Measurements from ENCODE around the gene SMIM21. TPM values are rescaled to one million over a fixed set of nuclear protein-coding genes. Genes with fewer than 3 reads are reported as not detected.

The SMIM21 gene
- total RNA-seq, 1 experiment from 2014 or later = not detected

DNA sequence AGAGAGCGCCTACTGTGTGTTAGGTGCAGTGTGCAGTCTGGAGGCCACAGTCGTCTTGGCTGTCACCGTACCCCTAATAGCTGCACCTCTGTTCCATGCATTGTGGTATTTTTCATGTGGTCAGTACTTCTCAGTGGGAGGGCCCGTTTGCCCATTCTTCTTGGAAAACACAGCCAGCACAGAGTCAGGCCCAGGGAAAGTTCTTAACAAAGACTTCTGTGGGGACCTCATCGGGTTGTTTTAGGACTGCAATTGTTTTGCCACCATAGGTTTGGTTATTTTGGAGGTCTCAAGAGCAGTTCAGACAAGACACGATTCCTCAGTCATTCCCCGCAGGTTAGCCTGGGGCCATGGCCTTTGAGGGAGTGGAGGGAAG, 62.3 kb downstream of the SMIM21 start:
- ChIA-PET CTCF (no interaction called here), POLR2A (ENCODE audit: unreplicated experiment) (no interaction called here)
- no peaks in the 10 kb centered on the region for H4K20me1 ChIP-seq (ENCODE audit: low read length)
- peaks cover 40% of the 10 kb centered on the region for H3K27me3 ChIP-seq (ENCODE audit: low read length)
- no peak overlapping the region for H3K27ac ChIP-seq (ENCODE audit: low read length)
- H3K79me2 ChIP-seq (ENCODE audit: low read length) = no peaks in the 10 kb centered on the region
- no peak overlapping the region for H3K9ac ChIP-seq (ENCODE audit: low read length)
- no peaks in the 10 kb centered on the region for H3K4me1 ChIP-seq (ENCODE audit: insufficient read depth, low read length)
- H3K36me3 ChIP-seq (ENCODE audit: low read depth, low read length) = no peaks in the 10 kb centered on the region
- H3K9me2 ChIP-seq (replicated peaks; ENCODE audit: low read length) = no peaks in the 10 kb centered on the region
- BruUV-seq (replicated peaks) = no TSS peak
- no peaks in the 10 kb centered on the region for H3K9me3 ChIP-seq (ENCODE audit: low read length)
- no peak overlapping the region for H3K4me2 ChIP-seq (ENCODE audit: low read length)
- TF ChIP-seq, protein P1, sequence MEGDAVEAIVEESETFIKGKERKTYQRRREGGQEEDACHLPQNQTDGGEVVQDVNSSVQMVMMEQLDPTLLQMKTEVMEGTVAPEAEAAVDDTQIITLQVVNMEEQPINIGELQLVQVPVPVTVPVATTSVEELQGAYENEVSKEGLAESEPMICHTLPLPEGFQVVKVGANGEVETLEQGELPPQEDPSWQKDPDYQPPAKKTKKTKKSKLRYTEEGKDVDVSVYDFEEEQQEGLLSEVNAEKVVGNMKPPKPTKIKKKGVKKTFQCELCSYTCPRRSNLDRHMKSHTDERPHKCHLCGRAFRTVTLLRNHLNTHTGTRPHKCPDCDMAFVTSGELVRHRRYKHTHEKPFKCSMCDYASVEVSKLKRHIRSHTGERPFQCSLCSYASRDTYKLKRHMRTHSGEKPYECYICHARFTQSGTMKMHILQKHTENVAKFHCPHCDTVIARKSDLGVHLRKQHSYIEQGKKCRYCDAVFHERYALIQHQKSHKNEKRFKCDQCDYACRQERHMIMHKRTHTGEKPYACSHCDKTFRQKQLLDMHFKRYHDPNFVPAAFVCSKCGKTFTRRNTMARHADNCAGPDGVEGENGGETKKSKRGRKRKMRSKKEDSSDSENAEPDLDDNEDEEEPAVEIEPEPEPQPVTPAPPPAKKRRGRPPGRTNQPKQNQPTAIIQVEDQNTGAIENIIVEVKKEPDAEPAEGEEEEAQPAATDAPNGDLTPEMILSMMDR (conservative IDR thresholded peaks at IDR 0.05; ENCODE audit: low read depth, low read length) = no peak
- no peak for TF ChIP-seq EZH2phosphoT487 (IDR thresholded peaks at IDR 0.05; ENCODE audit: borderline replicate concordance, low read length)
- no peak for TF ChIP-seq EZH2 (IDR thresholded peaks at IDR 0.05; ENCODE audit: low read length, unreplicated experiment)
- H3F3A ChIP-seq (ENCODE audit: low read length, unreplicated experiment) = no peaks in the 10 kb centered on the region
- no peak overlapping the region for H2AFZ ChIP-seq (ENCODE audit: low read length)
- intact Hi-C loops (cut with micrococcal nuclease) = no loop called here
- DNase-seq (no peak), ATAC-seq (no peak)
- no peak overlapping the region for H3K4me3 ChIP-seq (ENCODE audit: low read length)

DNA sequence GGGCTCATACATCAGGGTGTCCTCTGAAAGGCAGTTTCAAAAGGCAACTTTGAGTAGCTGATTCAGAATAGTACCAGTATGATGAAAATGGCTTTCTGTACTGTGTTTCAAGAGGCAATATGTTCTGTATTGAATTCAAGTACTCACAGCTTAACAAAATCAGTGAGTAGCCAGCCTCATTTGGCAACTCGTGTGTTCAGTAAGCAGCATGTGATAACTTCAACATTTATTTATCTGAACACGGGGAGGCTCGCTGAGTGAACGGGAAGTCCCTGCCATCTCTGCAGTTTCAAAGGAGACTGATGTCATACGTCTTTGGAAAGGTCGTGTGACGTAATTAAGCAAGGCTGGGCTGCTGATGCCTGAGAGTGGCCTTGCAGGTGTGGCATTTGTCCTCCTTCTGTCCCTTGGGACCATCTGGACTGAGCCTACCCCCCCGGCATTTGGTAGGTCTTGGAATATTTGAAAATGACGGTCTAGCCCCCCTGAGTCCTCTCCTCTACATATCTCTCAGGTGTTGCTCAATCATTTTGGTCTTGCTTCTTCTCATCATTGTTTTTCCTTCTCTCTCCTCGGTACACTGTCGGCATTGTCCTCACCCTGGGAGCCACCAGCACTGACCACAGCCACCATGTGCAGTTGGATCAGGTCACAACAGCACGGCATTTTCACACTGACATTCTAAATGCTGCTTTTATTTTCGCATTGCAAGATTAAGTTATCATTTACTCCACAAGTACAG, 62.8 kb downstream of the SMIM21 start:
- no TSS peak for BruUV-seq (replicated peaks)
- no peak overlapping the region for H3K4me3 ChIP-seq (ENCODE audit: low read length)
- no peak overlapping the region for H3K4me2 ChIP-seq (ENCODE audit: low read length)
- intact Hi-C loops (cut with micrococcal nuclease) = no loop called here
- no peak overlapping the region for H3K27ac ChIP-seq (ENCODE audit: low read length)
- H3K27me3 ChIP-seq (ENCODE audit: low read length) = peaks cover 44% of the 10 kb centered on the region
- no peaks in the 10 kb centered on the region for H3K9me3 ChIP-seq (ENCODE audit: low read length)
- H2AFZ ChIP-seq (ENCODE audit: low read length) = no peak overlapping the region
- no peaks in the 10 kb centered on the region for H3K36me3 ChIP-seq (ENCODE audit: low read depth, low read length)
- POLR2A ChIA-PET (ENCODE audit: unreplicated experiment) = no interaction called here
- no peaks in the 10 kb centered on the region for H3F3A ChIP-seq (ENCODE audit: low read length, unreplicated experiment)
- no peak for ATAC-seq
- no peak overlapping the region for H3K9ac ChIP-seq (ENCODE audit: low read length)
- H3K4me1 ChIP-seq (ENCODE audit: insufficient read depth, low read length) = no peaks in the 10 kb centered on the region
- H3K9me2 ChIP-seq (replicated peaks; ENCODE audit: low read length) = no peaks in the 10 kb centered on the region
- H4K20me1 ChIP-seq (ENCODE audit: low read length) = no peaks in the 10 kb centered on the region
- DNase-seq = no peak
- TF ChIP-seq, protein P1 (conservative IDR thresholded peaks at IDR 0.05; ENCODE audit: low read depth, low read length) = no peak
- TF ChIP-seq EZH2 (IDR thresholded peaks at IDR 0.05; ENCODE audit: low read length, unreplicated experiment) (no peak), EZH2phosphoT487 (IDR thresholded peaks at IDR 0.05; ENCODE audit: borderline replicate concordance, low read length) (no peak)
- no peaks in the 10 kb centered on the region for H3K79me2 ChIP-seq (ENCODE audit: low read length)
- CTCF ChIA-PET = no interaction called here

DNA sequence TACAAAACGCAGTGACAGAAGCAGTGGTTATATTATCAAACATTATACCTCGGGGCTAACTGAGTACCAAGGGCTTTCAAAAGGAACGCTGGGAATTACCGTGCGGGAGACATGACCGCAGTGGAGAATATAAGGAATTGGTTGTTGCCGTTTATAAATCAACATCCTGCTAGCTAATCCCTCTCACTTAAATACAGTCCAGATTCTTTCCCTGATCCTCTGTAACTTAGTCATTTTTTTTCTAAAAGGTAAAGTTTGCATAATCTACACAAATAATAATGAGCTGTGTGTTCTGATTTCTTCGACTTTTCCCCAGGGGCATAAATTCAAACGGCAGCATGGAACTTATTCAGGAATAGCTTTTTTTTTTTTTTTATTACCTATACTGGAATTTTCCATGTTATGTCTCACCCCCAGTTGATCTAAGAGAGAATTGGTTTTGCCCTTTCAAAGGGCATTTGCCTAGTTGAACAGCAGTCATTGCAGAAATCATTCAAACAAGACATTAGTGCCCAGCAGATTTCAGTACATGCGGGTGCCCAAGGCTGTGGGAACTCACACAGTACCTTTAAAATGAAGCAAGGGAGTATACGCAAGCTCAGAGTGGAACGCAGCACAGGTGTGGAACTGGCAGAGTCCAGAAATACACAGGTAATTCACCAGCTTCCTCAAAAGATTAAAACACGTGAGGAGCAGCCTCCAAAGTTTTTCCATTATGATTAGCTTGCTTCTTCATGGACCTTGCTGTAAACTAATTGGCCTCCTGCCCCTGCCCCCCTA, 63.9 kb downstream of the SMIM21 start:
- intact Hi-C loops (cut with micrococcal nuclease) = no loop called here
- no peaks in the 10 kb centered on the region for H3K9me3 ChIP-seq (ENCODE audit: low read length)
- DNase-seq (no peak), ATAC-seq (no peak)
- POLR2A ChIA-PET (ENCODE audit: unreplicated experiment) = no interaction called here
- no peaks in the 10 kb centered on the region for H3K36me3 ChIP-seq (ENCODE audit: low read depth, low read length)
- no peak overlapping the region for H3K9ac ChIP-seq (ENCODE audit: low read length)
- CTCF ChIA-PET = no interaction called here
- no peaks in the 10 kb centered on the region for H3K9me2 ChIP-seq (replicated peaks; ENCODE audit: low read length)
- H3K27ac ChIP-seq (ENCODE audit: low read length) = no peak overlapping the region
- no peak overlapping the region for H3K4me2 ChIP-seq (ENCODE audit: low read length)
- no peak for TF ChIP-seq EZH2 (IDR thresholded peaks at IDR 0.05; ENCODE audit: low read length, unreplicated experiment)
- TF ChIP-seq EZH2phosphoT487 (IDR thresholded peaks at IDR 0.05; ENCODE audit: borderline replicate concordance, low read length) = no peak
- TF ChIP-seq, protein P1 (conservative IDR thresholded peaks at IDR 0.05; ENCODE audit: low read depth, low read length) = no peak
- no peaks in the 10 kb centered on the region for H3K4me1 ChIP-seq (ENCODE audit: insufficient read depth, low read length)
- H3K4me3 ChIP-seq (ENCODE audit: low read length) = no peak overlapping the region
- H3K27me3 ChIP-seq (ENCODE audit: low read length) = peaks cover 44% of the 10 kb centered on the region
- H3F3A ChIP-seq (ENCODE audit: low read length, unreplicated experiment) = no peaks in the 10 kb centered on the region
- no peak overlapping the region for H2AFZ ChIP-seq (ENCODE audit: low read length)
- H4K20me1 ChIP-seq (ENCODE audit: low read length) = no peaks in the 10 kb centered on the region
- no peaks in the 10 kb centered on the region for H3K79me2 ChIP-seq (ENCODE audit: low read length)
- BruUV-seq (replicated peaks) = no TSS peak
